ENCODE data around the gene TMC6.

Gene TMC6

GRCh38 chr17:78113804-78114785 is 14.5 kb downstream of the TMC6 start:
- TF ChIP-seq CTCF (IDR thresholded peaks at IDR 0.05; ENCODE audit: insufficient read depth, low read depth, low read length, missing control alignments), result no peak
- H3K4me3 ChIP-seq (ENCODE audit: low read length), result no peak overlapping the region
- DNase-seq (ENCODE audit: low read depth), result no peak

GRCh38 chr17:78112518-78113471 is 15.8 kb downstream of the TMC6 start:
- H3K4me3 ChIP-seq (ENCODE audit: low read length), result no peak overlapping the region

GRCh38 chr17:78111727-78112517 is 16.6 kb downstream of the TMC6 start:
- H3K4me3 ChIP-seq (ENCODE audit: low read length), result no peak overlapping the region
- DNase-seq (ENCODE audit: low read depth), result no peak
- TF ChIP-seq CTCF (IDR thresholded peaks at IDR 0.05; ENCODE audit: insufficient read depth, low read depth, low read length, missing control alignments), result no peak

More at GRCh38 chr17:78112518-78113471, 15.8 kb downstream of the TMC6 start:
- peak; percentile 91 for TF ChIP-seq CTCF (IDR thresholded peaks at IDR 0.05; ENCODE audit: insufficient read depth, low read depth, low read length, missing control alignments)
- peak; percentile 56 for DNase-seq (ENCODE audit: low read depth)

- H3K4me3 ChIP-seq (ENCODE audit: low read length), result no peak overlapping the region
- DNase-seq (ENCODE audit: low read depth), result no peak
- TF ChIP-seq CTCF (IDR thresholded peaks at IDR 0.05; ENCODE audit: insufficient read depth, low read depth, low read length, missing control alignments), result no peak
Measured at GRCh38 chr17:78111016-78111726, 17.4 kb downstream of the TMC6 start.

GRCh38 chr17:78110363-78111015 is 18.1 kb downstream of the TMC6 start:
- TF ChIP-seq CTCF (IDR thresholded peaks at IDR 0.05; ENCODE audit: insufficient read depth, low read depth, low read length, missing control alignments), result no peak
- H3K4me3 ChIP-seq (ENCODE audit: low read length), result no peak overlapping the region
- no peak for DNase-seq (ENCODE audit: low read depth)
